GM23248 (cell line): Measurements from ENCODE around the gene CASZ1. TPM values are rescaled to one million over a fixed set of nuclear protein-coding genes. Genes with fewer than 3 reads are reported as not detected.

Source experiments
- DNase-seq: peaks from one replicate; pipeline ENCODE4 v3.0.0-alpha.2; 2015
- H2AFZ ChIP-seq: fragments of 200-600 bp; sonication (generic); 2 replicates; pipeline ENCODE4 v1.6.1; 2016; ENCODE audit warnings: antibody characterized with exemption
- H3F3A ChIP-seq: fragments of 200-600 bp; sonication (generic); 2 replicates; pipeline ENCODE4 v1.6.1; 2016; ENCODE audit warnings: mild to moderate bottlenecking, antibody characterized with exemption, mixed run types; ENCODE audit not compliant: insufficient read depth
- H3K27ac ChIP-seq: fragments of 200-600 bp; sonication (generic); 2 replicates; pipeline ENCODE4 v1.5.1; 2016; ENCODE audit warnings: mild to moderate bottlenecking
- H3K27me3 ChIP-seq: fragments of 200-600 bp; sonication (generic); replicated peaks from 2 replicates; pipeline ENCODE4 v1.6.1; 2016; ENCODE audit warnings: mild to moderate bottlenecking; ENCODE audit not compliant: insufficient read depth
- H3K36me3 ChIP-seq: fragments of 200-600 bp; sonication (generic); 2 replicates; pipeline ENCODE4 v1.6.1; 2016; ENCODE audit warnings: low read depth, mild to moderate bottlenecking
- H3K4me1 ChIP-seq: fragments of 200-600 bp; sonication (generic); 2 replicates; pipeline ENCODE4 v1.6.1; 2016; ENCODE audit warnings: mild to moderate bottlenecking; ENCODE audit not compliant: insufficient read depth
- H3K4me2 ChIP-seq: fragments of 200-600 bp; sonication (generic); one replicate; pipeline ENCODE4 v1.6.1; 2016; ENCODE audit warnings: mild to moderate bottlenecking; ENCODE audit not compliant: unreplicated experiment
- H3K4me3 ChIP-seq: fragments of 200-600 bp; sonication (generic); 2 replicates; pipeline ENCODE4 v1.5.1; 2016; ENCODE audit warnings: mild to moderate bottlenecking
- H3K79me2 ChIP-seq: fragments of 200-600 bp; sonication (generic); 2 replicates; pipeline ENCODE4 v1.6.1; 2016; ENCODE audit warnings: mild to moderate bottlenecking; ENCODE audit not compliant: insufficient read depth
- H3K9ac ChIP-seq: fragments of 200-600 bp; sonication (generic); 2 replicates; pipeline ENCODE4 v1.6.1; 2016; ENCODE audit warnings: mild to moderate bottlenecking
- H3K9me2 ChIP-seq: fragments of 200-600 bp; sonication (generic); 2 replicates; pipeline ENCODE4 v1.6.1; 2016; ENCODE audit warnings: mixed run types, mild to moderate bottlenecking, moderate library complexity; ENCODE audit not compliant: insufficient read depth
- H3K9me3 ChIP-seq: fragments of 200-600 bp; sonication (generic); one replicate; pipeline ENCODE4 v1.6.1; 2017; ENCODE audit warnings: low read depth
- H4K20me1 ChIP-seq: fragments of 200-600 bp; sonication (generic); 2 replicates; pipeline ENCODE4 v1.6.0; 2016; ENCODE audit not compliant: insufficient read depth
- EZH2 ChIP-seq: fragments of 200-600 bp; sonication (generic); IDR thresholded peaks from 2 replicates; pipeline ENCODE4 v1.6.1; 2018; ENCODE audit warnings: antibody characterized with exemption, mild to moderate bottlenecking; ENCODE audit not compliant: insufficient read depth, poor library complexity, severe bottlenecking
- EZH2phosphoT487 ChIP-seq: fragments of 200-600 bp; sonication (generic); IDR thresholded peaks from 2 replicates; pipeline ENCODE4 v1.6.1; 2018; ENCODE audit warnings: antibody characterized with exemption, moderate library complexity, mild to moderate bottlenecking, low read depth; ENCODE audit not compliant: insufficient read depth
- WGBS, 2 experiments: methylation state at CpG; one replicate each; pipeline ENCODE4 v1.1.6; 2015 to 2017; ENCODE audit warnings: low lambda C conversion rate in 2 of 2, low coverage in 1 of 2; ENCODE audit errors: missing lambda C conversion rate in 2 of 2; 5-methylcytosine and 5-hydroxymethylcytosine counted together
- in situ Hi-C: fragments of 300-500 bp; cut with MboI; formaldehyde crosslinking; loops from 2 replicates; pipeline ENCODE4 v1.15.0; 2020
- polyA plus RNA-seq: library from polyadenylated mRNA; unstranded; fragments of >200 nt; fragmentation: Nextera tagmentation; extraction: Ambion mirVana; gene quantifications from 2 replicates; pipeline ENCODE4 v1.2.1, GENCODE V29; 2016
- total RNA-seq: library from RNA; depleted of rRNA; stranded (reverse); fragments of >200 nt; shearing (Covaris generic); gene quantifications from 2 replicates; pipeline ENCODE4 v1.2.3, GENCODE V29; 2014

The CASZ1 gene
- total and polyA plus RNA-seq, 2 experiments from 2014 or later = 0.11 to 0.54 TPM

DNA sequence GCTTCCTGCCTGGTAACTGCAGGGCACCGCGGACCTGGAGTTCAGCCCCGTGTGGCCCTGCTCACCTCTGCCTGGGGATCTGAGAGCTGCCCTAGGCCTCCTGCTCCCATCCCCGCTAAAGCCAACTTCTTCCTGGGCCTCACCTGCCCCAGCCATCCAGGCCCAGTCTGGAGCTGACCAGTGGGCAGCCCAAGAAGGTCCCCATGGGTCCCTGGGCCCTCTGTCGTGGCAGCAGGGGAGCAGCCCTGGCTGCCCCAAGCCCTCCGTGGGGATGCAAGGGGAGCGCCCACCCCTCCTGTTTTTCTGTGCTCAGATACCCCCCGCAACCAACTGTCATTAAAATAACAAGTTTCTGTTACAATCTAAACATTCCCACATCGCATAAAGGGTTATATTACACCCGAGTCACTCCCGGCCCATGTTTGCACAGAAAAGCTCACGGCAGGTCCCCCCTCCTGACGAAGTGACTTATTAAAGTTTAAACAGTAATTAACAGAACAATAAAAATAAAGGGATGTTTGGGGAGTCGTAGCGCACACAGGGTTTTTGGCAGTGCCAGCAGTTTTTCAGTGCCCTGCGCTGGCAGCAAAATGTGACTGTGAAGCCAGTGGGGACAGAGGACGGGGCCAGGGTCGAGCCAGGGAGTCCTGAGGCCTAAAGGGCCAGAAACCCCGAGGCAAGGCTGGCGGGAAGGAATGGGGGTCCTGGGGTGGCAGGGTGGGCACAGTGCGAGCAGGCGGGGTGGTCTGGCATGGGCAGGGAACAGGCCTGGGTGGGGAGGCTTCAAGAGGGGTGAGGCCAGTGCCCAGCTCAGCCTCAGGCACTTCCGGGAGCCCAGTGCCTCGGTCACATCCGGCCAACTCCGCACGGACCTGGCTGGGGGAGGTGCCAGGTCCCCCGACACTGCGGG, 121.5 kb downstream of the CASZ1 start:
- H4K20me1 ChIP-seq = no peaks in the 10 kb centered on the region
- H3K4me2 ChIP-seq = no peak overlapping the region
- H3K9ac ChIP-seq = no peak overlapping the region
- H3K9me3 ChIP-seq = no peaks in the 10 kb centered on the region
- no peaks in the 10 kb centered on the region for H3K27me3 ChIP-seq
- WGBS, 2 experiments = 82 to 86% methylated on average over 25 to 29 of the region's 29 CpGs
- no peak overlapping the region for H3K4me3 ChIP-seq
- H3K4me1 ChIP-seq = no peaks in the 10 kb centered on the region
- H3K9me2 ChIP-seq = no peaks in the 10 kb centered on the region
- no peaks in the 10 kb centered on the region for H3F3A ChIP-seq
- no peak for TF ChIP-seq EZH2phosphoT487
- TF ChIP-seq EZH2 = no peak
- no peak overlapping the region for H3K27ac ChIP-seq
- H3K36me3 ChIP-seq = no peaks in the 10 kb centered on the region
- no peak overlapping the region for H2AFZ ChIP-seq
- in situ Hi-C loops = no loop called here
- DNase-seq = no peak
- no peaks in the 10 kb centered on the region for H3K79me2 ChIP-seq

DNA sequence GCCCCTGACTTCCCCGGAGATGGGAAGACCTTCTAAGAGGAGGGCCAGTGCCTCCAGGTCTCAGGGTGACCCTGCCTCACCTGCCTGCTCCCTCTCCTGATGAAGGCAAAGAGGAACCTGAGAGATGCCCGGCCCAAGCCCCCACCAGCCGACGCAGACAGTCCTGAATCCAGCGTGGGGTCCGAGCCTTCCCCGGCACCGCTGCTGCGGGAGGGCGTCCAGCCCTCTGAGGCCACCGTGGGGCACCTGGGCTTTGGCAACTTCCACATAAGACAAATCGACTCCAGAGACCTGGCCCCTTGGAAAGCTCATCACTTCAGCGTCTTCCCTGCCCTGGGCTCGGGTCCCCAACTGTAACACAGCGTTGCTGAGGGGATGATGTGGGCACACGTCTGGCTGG, 122.2 kb downstream of the CASZ1 start:
- H3K9me3 ChIP-seq = no peaks in the 10 kb centered on the region
- no peaks in the 10 kb centered on the region for H3K4me1 ChIP-seq
- no peaks in the 10 kb centered on the region for H3K27me3 ChIP-seq
- H4K20me1 ChIP-seq = no peaks in the 10 kb centered on the region
- H2AFZ ChIP-seq = no peak overlapping the region
- H3K79me2 ChIP-seq = no peaks in the 10 kb centered on the region
- H3K9me2 ChIP-seq = no peaks in the 10 kb centered on the region
- H3K4me2 ChIP-seq = no peak overlapping the region
- no peak overlapping the region for H3K4me3 ChIP-seq
- WGBS, 2 experiments = 81 to 84% methylated on average over 16 of the region's 16 CpGs
- H3K27ac ChIP-seq = no peak overlapping the region
- H3K36me3 ChIP-seq = no peaks in the 10 kb centered on the region
- H3K9ac ChIP-seq = no peak overlapping the region
- H3F3A ChIP-seq = no peaks in the 10 kb centered on the region
- no peak for DNase-seq
- in situ Hi-C loops = no loop called here
- TF ChIP-seq EZH2 = no peak
- no peak for TF ChIP-seq EZH2phosphoT487

DNA sequence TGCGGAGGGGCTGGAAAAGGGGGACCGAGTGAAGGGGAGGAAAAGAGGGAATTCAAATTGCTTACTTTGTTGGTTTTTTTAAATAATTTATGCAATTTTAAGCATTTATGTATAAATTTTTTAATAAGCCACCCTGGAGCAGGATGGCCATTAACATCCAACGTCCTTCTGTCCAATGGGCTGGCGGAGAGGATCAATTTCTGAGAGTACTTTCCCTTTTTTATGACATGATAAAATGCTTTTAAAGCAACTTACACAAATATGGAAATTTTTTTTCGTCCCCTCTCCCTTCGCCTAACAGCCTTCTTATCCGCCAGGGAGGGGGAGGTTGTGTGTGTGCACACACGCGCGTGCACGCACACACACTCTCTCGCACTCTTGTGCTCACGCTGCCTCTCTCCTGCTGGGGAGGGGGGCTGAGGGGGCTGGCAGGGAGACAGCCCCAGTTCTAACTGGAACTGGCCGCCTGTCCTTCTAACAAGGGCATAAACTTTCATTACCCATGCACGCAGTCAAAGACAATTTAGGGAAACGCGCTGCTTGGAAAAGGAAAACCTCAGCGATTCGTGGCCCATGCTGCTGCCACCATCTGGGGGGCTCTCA, 123.2 kb downstream of the CASZ1 start:
- no peaks in the 10 kb centered on the region for H3K79me2 ChIP-seq
- no peak overlapping the region for H3K4me2 ChIP-seq
- in situ Hi-C loops = no loop called here
- no peak overlapping the region for H3K4me3 ChIP-seq
- no peaks in the 10 kb centered on the region for H3K27me3 ChIP-seq
- H4K20me1 ChIP-seq = no peaks in the 10 kb centered on the region
- H3K36me3 ChIP-seq = no peaks in the 10 kb centered on the region
- no peak for DNase-seq
- H3K9ac ChIP-seq = no peak overlapping the region
- H3K9me2 ChIP-seq = no peaks in the 10 kb centered on the region
- no peaks in the 10 kb centered on the region for H3K9me3 ChIP-seq
- H3K4me1 ChIP-seq = no peaks in the 10 kb centered on the region
- no peak for TF ChIP-seq EZH2
- H3K27ac ChIP-seq = no peak overlapping the region
- no peak overlapping the region for H2AFZ ChIP-seq
- WGBS, 2 experiments = 84 to 90% methylated on average over 17 to 19 of the region's 19 CpGs
- no peaks in the 10 kb centered on the region for H3F3A ChIP-seq

DNA sequence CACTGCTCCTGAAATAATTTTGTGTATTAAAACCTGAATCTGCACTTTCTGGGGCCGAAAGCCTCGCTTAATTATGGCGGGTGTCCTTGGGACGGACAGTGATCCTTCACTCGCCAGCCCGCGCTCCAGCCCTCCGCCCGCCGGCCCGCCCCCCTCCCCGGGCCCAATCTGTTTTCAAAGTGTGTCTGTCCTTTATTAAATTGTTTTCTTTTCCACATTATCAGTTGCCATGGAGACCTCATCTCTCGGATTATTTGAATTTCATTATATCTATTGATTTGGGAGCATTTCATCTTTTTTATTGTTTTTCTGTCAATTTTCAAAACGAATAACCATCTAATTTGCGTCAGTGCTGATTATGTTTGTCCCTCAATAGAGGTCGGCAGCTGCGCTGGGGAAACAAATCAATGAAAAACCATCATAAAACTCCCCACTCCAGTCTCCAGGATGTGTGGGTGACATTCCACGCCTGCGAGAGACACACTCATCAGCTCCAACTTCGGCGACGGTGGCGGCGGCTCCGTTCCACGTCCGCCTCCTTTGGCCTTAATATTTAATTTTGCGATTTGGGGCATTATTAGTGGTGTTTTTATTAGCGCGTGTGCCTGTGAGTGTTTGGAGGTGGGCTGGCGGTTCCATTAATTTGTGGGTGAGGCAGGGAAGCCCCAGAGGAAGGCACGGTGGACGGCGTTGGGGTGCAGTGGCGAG, 123.9 kb downstream of the CASZ1 start:
- no peaks in the 10 kb centered on the region for H4K20me1 ChIP-seq
- H2AFZ ChIP-seq = no peak overlapping the region
- no peaks in the 10 kb centered on the region for H3K9me2 ChIP-seq
- H3K36me3 ChIP-seq = no peaks in the 10 kb centered on the region
- in situ Hi-C loops = no loop called here
- H3K79me2 ChIP-seq = no peaks in the 10 kb centered on the region
- TF ChIP-seq EZH2 (no peak), EZH2phosphoT487 (no peak)
- no peaks in the 10 kb centered on the region for H3K4me1 ChIP-seq
- H3K27ac ChIP-seq = no peak overlapping the region
- no peaks in the 10 kb centered on the region for H3F3A ChIP-seq
- H3K4me2 ChIP-seq = no peak overlapping the region
- no peak overlapping the region for H3K4me3 ChIP-seq
- no peak overlapping the region for H3K9ac ChIP-seq
- WGBS, 2 experiments = 63 to 67% methylated on average over 35 of the region's 35 CpGs
- H3K27me3 ChIP-seq = no peaks in the 10 kb centered on the region
- no peaks in the 10 kb centered on the region for H3K9me3 ChIP-seq
- no peak for DNase-seq
